Measurements from ENCODE around the gene EEFSEC.

GRCh38 chr3:128421439-128421836 is 268.2 kb downstream of the EEFSEC start:
- TF ChIP-seq CTCF (IDR thresholded peaks at IDR 0.05) (no peak), POLR2A (IDR thresholded peaks at IDR 0.05) (no peak)

All from esophagus squamous epithelium (tissue), 4 donors.